IMR-90 (cell line): ENCODE results near the gene CITED2. TPM values are rescaled to one million over a fixed set of nuclear protein-coding genes. Genes with fewer than 3 reads are reported as not detected.

Experiments used
- ATAC-seq: fragments of 200-7000 bp; cut with Tn5 transposase; 2 replicates; pipeline ENCODE4 v1.9.1; 2020; ENCODE audit warnings: low read depth, mild to moderate bottlenecking, moderate library complexity
- BruUV-seq: library from RNA; stranded (reverse); fragments of 400-500 nt; replicated peaks from 2 replicates; lab custom pipeline; 2021; lab: Mats Ljungman, UMichigan
- CTCF ChIA-PET: fragments of 300-600 bp; formaldehyde crosslinking; extraction: SDS; loops from one replicate; lab custom pipeline; 2021; ENCODE audit warnings: antibody characterized with exemption; lab: Yijun Ruan, JAX
- POLR2A ChIA-PET: fragments of 300-600 bp; sonication (Branson Sonifier 250); formaldehyde crosslinking; loops from one replicate; lab custom pipeline; 2022; ENCODE audit warnings: antibody characterized with exemption; ENCODE audit not compliant: unreplicated experiment; lab: Charles Lee
- DNase-seq: peaks from one replicate; pipeline ENCODE4 v3.0.0; 2013
- H2AFZ ChIP-seq: replicated peaks from 2 replicates; pipeline ENCODE3; 2013; ENCODE audit warnings: low read length, mild to moderate bottlenecking; ENCODE audit not compliant: poor library complexity
- H2AK5ac ChIP-seq: 2 replicates; pipeline ENCODE4 v1.6.1; 2013; ENCODE audit warnings: low read depth, low read length, inconsistent platforms
- H2AK9ac ChIP-seq: replicated peaks from 2 replicates; pipeline ENCODE3; 2013; ENCODE audit warnings: mild to moderate bottlenecking, low read depth, low read length, moderate library complexity; ENCODE audit not compliant: poor library complexity
- H2BK120ac ChIP-seq: 2 replicates; pipeline ENCODE4 v1.6.1; 2013; ENCODE audit warnings: low read depth, low read length, inconsistent platforms
- H2BK15ac ChIP-seq: 3 replicates; pipeline ENCODE4 v1.6.1; 2013; ENCODE audit warnings: low read depth, low read length, inconsistent platforms
- H2BK20ac ChIP-seq: 2 replicates; pipeline ENCODE4 v1.6.1; 2013; ENCODE audit warnings: low read depth, mild to moderate bottlenecking, inconsistent platforms, low read length, moderate library complexity
- H2BK5ac ChIP-seq: 2 replicates; pipeline ENCODE4 v1.6.1; 2013; ENCODE audit warnings: mild to moderate bottlenecking, low read depth, low read length, inconsistent platforms; ENCODE audit not compliant: poor library complexity, severe bottlenecking
- H3K14ac ChIP-seq: replicated peaks from 2 replicates; pipeline ENCODE4 v1.6.1; 2013; ENCODE audit warnings: low read depth, low read length, inconsistent platforms
- H3K18ac ChIP-seq: 2 replicates; pipeline ENCODE4 v1.6.1; 2013; ENCODE audit warnings: low read depth, low read length, control low read depth
- H3K23ac ChIP-seq: 2 replicates; pipeline ENCODE4 v1.6.1; 2013; ENCODE audit warnings: low read depth, low read length, inconsistent platforms
- H3K27ac ChIP-seq: 2 replicates; pipeline ENCODE4 v1.5.1; 2013; ENCODE audit warnings: mild to moderate bottlenecking, control low read depth, low read length; ENCODE audit not compliant: insufficient read depth
- H3K27me3 ChIP-seq: 2 replicates; pipeline ENCODE4 v1.6.1; 2013; ENCODE audit warnings: low read length; ENCODE audit not compliant: control insufficient read depth, insufficient read depth
- H3K36me3 ChIP-seq: 2 replicates; pipeline ENCODE4 v1.6.1; 2013; ENCODE audit warnings: low read length, mixed read lengths; ENCODE audit not compliant: control insufficient read depth, insufficient read depth
- H3K4ac ChIP-seq: 2 replicates; pipeline ENCODE4 v1.6.1; 2013; ENCODE audit warnings: low read depth, low read length, inconsistent platforms
- H3K4me1 ChIP-seq: 2 replicates; pipeline ENCODE4 v1.6.1; 2013; ENCODE audit warnings: low read length, mixed read lengths; ENCODE audit not compliant: control insufficient read depth, insufficient read depth
- H3K4me2 ChIP-seq: 2 replicates; pipeline ENCODE4 v1.6.1; 2013; ENCODE audit warnings: low read depth, mild to moderate bottlenecking, control low read depth, low read length, moderate library complexity
- H3K4me3 ChIP-seq: 2 replicates; pipeline ENCODE4 v1.5.1; 2013; ENCODE audit warnings: low read depth, mild to moderate bottlenecking, control low read depth, low read length, moderate library complexity; ENCODE audit not compliant: insufficient read depth
- H3K56ac ChIP-seq: 2 replicates; pipeline ENCODE4 v1.6.1; 2013; ENCODE audit warnings: low read length, inconsistent platforms; ENCODE audit not compliant: insufficient read depth; ENCODE audit errors: extremely low read depth
- H3K79me1 ChIP-seq, 2 experiments: 2 replicates each; pipeline ENCODE4 v1.6.1; 2013; ENCODE audit warnings: low read length in 2 of 2, inconsistent platforms in 1 of 2, low read depth in 1 of 2
- H3K9ac ChIP-seq: 2 replicates; pipeline ENCODE4 v1.6.1; 2013; ENCODE audit warnings: low read depth, low read length, control low read depth
- H3K9me1 ChIP-seq: 2 replicates; pipeline ENCODE4 v1.6.1; 2013; ENCODE audit warnings: low read length, inconsistent platforms; ENCODE audit not compliant: insufficient read depth
- H3K9me3 ChIP-seq: 2 replicates; pipeline ENCODE4 v1.6.1; 2013; ENCODE audit warnings: low read length; ENCODE audit not compliant: control insufficient read depth, insufficient read depth
- H4K20me1 ChIP-seq: 2 replicates; pipeline ENCODE4 v1.6.1; 2013; ENCODE audit warnings: low read length, inconsistent platforms; ENCODE audit not compliant: insufficient read depth
- H4K5ac ChIP-seq: 2 replicates; pipeline ENCODE4 v1.6.1; 2013; ENCODE audit warnings: mild to moderate bottlenecking, low read depth, low read length, control low read depth
- H4K8ac ChIP-seq, 2 experiments: 2 replicates each; pipeline ENCODE4 v1.6.1; 2013; ENCODE audit warnings: low read depth in 2 of 2, low read length in 2 of 2, control low read depth in 1 of 2, inconsistent platforms in 1 of 2
- H4K91ac ChIP-seq: 2 replicates; pipeline ENCODE4 v1.6.1; 2013; ENCODE audit warnings: low read depth, low read length, inconsistent platforms; ENCODE audit not compliant: insufficient read depth
- BHLHE40 ChIP-seq: fragments of 150-350 bp; IDR thresholded peaks from 2 replicates; pipeline ENCODE4 v1.6.1; 2016; ENCODE audit warnings: mild to moderate bottlenecking, low read depth, low read length
- CEBPB ChIP-seq: IDR thresholded peaks from 2 replicates; pipeline ENCODE4 v1.6.1; 2012; ENCODE audit warnings: low read depth, low read length, improper control_type of control experiment
- CHD1 ChIP-seq: IDR thresholded peaks from 2 replicates; pipeline ENCODE4 v1.6.1; 2012; ENCODE audit warnings: low read depth, low read length, improper control_type of control experiment
- FOS ChIP-seq: fragments of 150-350 bp; IDR thresholded peaks from 2 replicates; pipeline ENCODE4 v1.6.1; 2016; ENCODE audit warnings: low read depth, low read length
- MAFK ChIP-seq: IDR thresholded peaks from 2 replicates; pipeline ENCODE4 v1.6.1; 2012; ENCODE audit warnings: low read depth, low read length, improper control_type of control experiment
- MAZ ChIP-seq: IDR thresholded peaks from 2 replicates; pipeline ENCODE4 v1.6.1; 2012; ENCODE audit warnings: low read depth, mild to moderate bottlenecking, low read length, improper control_type of control experiment, moderate library complexity, borderline replicate concordance
- MXI1 ChIP-seq: IDR thresholded peaks from 2 replicates; pipeline ENCODE4 v1.6.1; 2012; ENCODE audit warnings: low read depth, mild to moderate bottlenecking, low read length, moderate library complexity, borderline replicate concordance
- NFE2L2 ChIP-seq: fragments of 150-350 bp; IDR thresholded peaks from 2 replicates; pipeline ENCODE4 v1.6.1; 2016; ENCODE audit warnings: low read depth, mild to moderate bottlenecking, low read length
- POLR2A ChIP-seq: IDR thresholded peaks from 2 replicates; pipeline ENCODE4 v1.6.1; 2012; ENCODE audit warnings: mild to moderate bottlenecking, low read depth, low read length
- RAD21 ChIP-seq: IDR thresholded peaks from 2 replicates; pipeline ENCODE4 v1.6.1; 2012; ENCODE audit warnings: low read length, improper control_type of control experiment
- RCOR1 ChIP-seq: IDR thresholded peaks from 2 replicates; pipeline ENCODE4 v1.6.1; 2012; ENCODE audit warnings: mild to moderate bottlenecking, low read length, improper control_type of control experiment; ENCODE audit not compliant: insufficient replicate concordance
- RFX5 ChIP-seq: IDR thresholded peaks from 2 replicates; pipeline ENCODE4 v1.8.0; 2012; ENCODE audit warnings: low read depth, mild to moderate bottlenecking, low read length, moderate library complexity
- SMC3 ChIP-seq: fragments of 150-350 bp; IDR thresholded peaks from 2 replicates; pipeline ENCODE4 v1.6.1; 2016; ENCODE audit warnings: low read depth, mild to moderate bottlenecking, antibody characterized with exemption, low read length, moderate library complexity
- WGBS, 2 experiments: methylation state at CpG; one replicate each; pipeline versions ENCODE4 v1.1.5 to v1.1.7; 2013; ENCODE audit warnings: missing lambda C conversion rate in 2 of 2; ENCODE audit not compliant: insufficient read length in 1 of 2; ENCODE audit errors: extremely low coverage in 2 of 2; 5-methylcytosine and 5-hydroxymethylcytosine counted together
- dilution Hi-C: fragments of 300-500 bp; cut with HindIII; formaldehyde crosslinking; loops from one replicate; pipeline ENCODE4 v1.14.3; 2018; ENCODE audit warnings: low sequenced_read_pairs; ENCODE audit not compliant: unreplicated experiment
- in situ Hi-C: fragments of 300-500 bp; cut with MboI; formaldehyde crosslinking; loops from 3 replicates; pipeline ENCODE4 v1.14.3; 2019; ENCODE audit warnings: low sequenced_read_pairs, inconsistent platforms, mixed read lengths
- intact Hi-C: fragments of 100-400 bp; cut with micrococcal nuclease; formaldehyde crosslinking; loops from 2 replicates; pipeline ENCODE4 v1.10.0; 2022
- polyA plus RNA-seq, 3 experiments: library from polyadenylated mRNA; depleted of rRNA; stranded (reverse); fragments of >200 nt; gene quantifications; 2 replicates each; pipeline ENCODE4 v1.2.3, GENCODE V29; 2012; ENCODE audit warnings: low replicate concordance in 1 of 3
- total RNA-seq: library from RNA; depleted of rRNA; stranded (reverse); fragments of >200 nt; gene quantifications from 2 replicates; pipeline ENCODE4 v1.2.3, GENCODE V29; 2012
- TF ChIP-seq, protein P1 (sequence below): conservative IDR thresholded peaks from 2 replicates; pipeline ENCODE4 v1.5.1; 2012; ENCODE audit warnings: mild to moderate bottlenecking, low read depth, low read length, improper control_type of control experiment
- TF ChIP-seq, protein P2 (sequence below): fragments of 150-350 bp; IDR thresholded peaks from 2 replicates; pipeline ENCODE4 v1.6.1; 2017; ENCODE audit warnings: mild to moderate bottlenecking, antibody characterized with exemption, low read length, low read depth
- TF ChIP-seq, protein P3 (sequence below): fragments of 150-350 bp; IDR thresholded peaks from 2 replicates; pipeline ENCODE4 v1.6.1; 2016; ENCODE audit warnings: low read depth, mild to moderate bottlenecking, low read length, moderate library complexity, borderline replicate concordance

CITED2 gene
- total and polyA plus RNA-seq, 2 of the 4 experiments (the other 2 are of a cell fraction) = 163 to 483 TPM

DNA sequence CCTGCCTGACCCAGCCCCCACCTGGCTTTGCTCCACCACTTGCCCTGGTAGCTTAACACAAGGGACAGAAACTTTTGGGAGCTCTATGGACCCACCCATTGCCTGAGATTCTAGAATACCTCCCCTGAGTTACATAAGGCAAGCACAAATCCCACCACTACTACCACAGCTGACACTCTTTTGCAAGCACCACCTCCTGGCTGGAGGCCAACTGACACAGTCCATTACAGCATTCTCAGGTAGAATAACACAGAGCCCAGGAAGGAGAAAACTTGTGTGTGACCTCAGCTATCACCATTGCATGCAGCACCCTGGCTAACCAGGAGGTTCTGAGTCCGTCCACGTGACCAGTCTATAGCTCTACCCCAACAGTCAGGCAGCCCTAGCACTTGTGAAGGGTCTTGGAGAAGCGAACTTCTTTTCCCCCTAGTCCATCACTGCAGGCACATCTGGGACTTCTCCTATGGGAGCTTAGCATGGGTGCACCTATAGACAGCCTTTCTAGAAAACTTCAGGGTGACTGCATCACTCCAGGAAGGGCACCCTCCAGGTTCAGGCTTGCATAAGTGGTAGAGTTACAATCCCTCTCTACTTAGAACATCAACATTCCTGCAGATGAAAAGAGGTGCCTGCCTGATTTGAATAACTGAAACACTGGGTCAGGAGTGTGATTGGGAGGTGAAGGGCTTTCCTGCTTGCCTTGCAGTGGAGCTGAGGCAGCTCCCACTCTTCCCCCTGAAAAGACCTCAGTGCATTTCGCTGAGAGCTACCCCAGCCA is 30.1 kb downstream of the CITED2 start:
- Histone ChIP-seq H3K4me2 (no peak overlapping the region), H3K9ac (no peak overlapping the region), H3K18ac (no peak overlapping the region), H4K20me1 (no peaks in the 10 kb centered on the region), H3K23ac (no peak overlapping the region), H4K91ac (no peak overlapping the region), H2AK9ac (no peak overlapping the region), H4K8ac (no peak overlapping the region), H3K79me1 (no peaks in the 10 kb centered on the region), H2BK20ac (no peak overlapping the region), H3K56ac (no peak overlapping the region), H2BK5ac (no peak overlapping the region), H3K36me3 (no peaks in the 10 kb centered on the region), H2BK15ac (no peak overlapping the region), H3K4me3 (no peak overlapping the region), H3K27ac (no peak overlapping the region), H2AK5ac (no peak overlapping the region), H3K4ac (no peak overlapping the region), H2AFZ (no peak overlapping the region), H3K4me1 (no peaks in the 10 kb centered on the region), H2BK120ac (no peak overlapping the region), H3K27me3 (no peaks in the 10 kb centered on the region), H3K9me3 (no peaks in the 10 kb centered on the region), H4K5ac (no peak overlapping the region), H3K14ac (no peak overlapping the region), H3K9me1 (no peaks in the 10 kb centered on the region)
- dilution Hi-C loops (no loop called here), in situ Hi-C loops (no loop called here), intact Hi-C loops (no loop called here)
- TF ChIP-seq FOS = no peak
- TF ChIP-seq, protein P1, sequence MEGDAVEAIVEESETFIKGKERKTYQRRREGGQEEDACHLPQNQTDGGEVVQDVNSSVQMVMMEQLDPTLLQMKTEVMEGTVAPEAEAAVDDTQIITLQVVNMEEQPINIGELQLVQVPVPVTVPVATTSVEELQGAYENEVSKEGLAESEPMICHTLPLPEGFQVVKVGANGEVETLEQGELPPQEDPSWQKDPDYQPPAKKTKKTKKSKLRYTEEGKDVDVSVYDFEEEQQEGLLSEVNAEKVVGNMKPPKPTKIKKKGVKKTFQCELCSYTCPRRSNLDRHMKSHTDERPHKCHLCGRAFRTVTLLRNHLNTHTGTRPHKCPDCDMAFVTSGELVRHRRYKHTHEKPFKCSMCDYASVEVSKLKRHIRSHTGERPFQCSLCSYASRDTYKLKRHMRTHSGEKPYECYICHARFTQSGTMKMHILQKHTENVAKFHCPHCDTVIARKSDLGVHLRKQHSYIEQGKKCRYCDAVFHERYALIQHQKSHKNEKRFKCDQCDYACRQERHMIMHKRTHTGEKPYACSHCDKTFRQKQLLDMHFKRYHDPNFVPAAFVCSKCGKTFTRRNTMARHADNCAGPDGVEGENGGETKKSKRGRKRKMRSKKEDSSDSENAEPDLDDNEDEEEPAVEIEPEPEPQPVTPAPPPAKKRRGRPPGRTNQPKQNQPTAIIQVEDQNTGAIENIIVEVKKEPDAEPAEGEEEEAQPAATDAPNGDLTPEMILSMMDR = no peak
- TF ChIP-seq RCOR1 = no peak
- no peak for TF ChIP-seq RFX5
- TF ChIP-seq NFE2L2 = no peak
- no peak for TF ChIP-seq MAFK
- no peak for TF ChIP-seq RAD21
- no peak for TF ChIP-seq CEBPB
- no peak for TF ChIP-seq CHD1
- TF ChIP-seq MAZ = no peak
- TF ChIP-seq, protein P2, sequence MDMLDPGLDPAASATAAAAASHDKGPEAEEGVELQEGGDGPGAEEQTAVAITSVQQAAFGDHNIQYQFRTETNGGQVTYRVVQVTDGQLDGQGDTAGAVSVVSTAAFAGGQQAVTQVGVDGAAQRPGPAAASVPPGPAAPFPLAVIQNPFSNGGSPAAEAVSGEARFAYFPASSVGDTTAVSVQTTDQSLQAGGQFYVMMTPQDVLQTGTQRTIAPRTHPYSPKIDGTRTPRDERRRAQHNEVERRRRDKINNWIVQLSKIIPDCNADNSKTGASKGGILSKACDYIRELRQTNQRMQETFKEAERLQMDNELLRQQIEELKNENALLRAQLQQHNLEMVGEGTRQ = no peak
- no peak for TF ChIP-seq POLR2A
- TF ChIP-seq, protein P3, sequence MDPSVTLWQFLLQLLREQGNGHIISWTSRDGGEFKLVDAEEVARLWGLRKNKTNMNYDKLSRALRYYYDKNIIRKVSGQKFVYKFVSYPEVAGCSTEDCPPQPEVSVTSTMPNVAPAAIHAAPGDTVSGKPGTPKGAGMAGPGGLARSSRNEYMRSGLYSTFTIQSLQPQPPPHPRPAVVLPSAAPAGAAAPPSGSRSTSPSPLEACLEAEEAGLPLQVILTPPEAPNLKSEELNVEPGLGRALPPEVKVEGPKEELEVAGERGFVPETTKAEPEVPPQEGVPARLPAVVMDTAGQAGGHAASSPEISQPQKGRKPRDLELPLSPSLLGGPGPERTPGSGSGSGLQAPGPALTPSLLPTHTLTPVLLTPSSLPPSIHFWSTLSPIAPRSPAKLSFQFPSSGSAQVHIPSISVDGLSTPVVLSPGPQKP = no peak
- no peak for TF ChIP-seq SMC3
- TF ChIP-seq BHLHE40 = no peak
- no peak for TF ChIP-seq MXI1
- ChIA-PET CTCF (interaction anchor here (1.0 kb wide), 1 partner anchor 94 kb away, joined by 3 read pairs; no protein-coding TSS in a partner anchor), POLR2A (no interaction called here)
- ATAC-seq = no peak
- no CpG with 5 or more reads among the region's 4 CpGs for WGBS, 2 experiments
- no peak for DNase-seq
- no TSS peak for BruUV-seq
